ENCODE results near the gene NOX5. TPM values are rescaled to one million over a fixed set of nuclear protein-coding genes. Genes with fewer than 3 reads are reported as not detected.
"Not testable (repeated sequence)": the region's sequence is repeated elsewhere in the genome, so short reads cannot be mapped to it uniquely, and the experiment has no call there.

The NOX5 gene
- total RNA-seq = not detected in 2 replicates

- intact Hi-C loops (cut with micrococcal nuclease) = no loop called here
- Mint-ChIP-seq H3K27me3 (no peaks in the 10 kb centered on the region), H3K4me3 (no peak within 1 kb of the TSS), H3K9me3 (peaks cover 4% of the 10 kb centered on the region), H3K36me3 (ENCODE audit: low read depth) (no peaks in the 10 kb centered on the region), H3K27ac (no peak within 1 kb of the TSS), H3K4me1 (no peaks in the 10 kb centered on the region)
- DNase-seq = no peak
Measured at GRCh38 chr15:69014454-69014853, at the start of gene NOX5. Gene NOX5, plus strand, starts transcription at chr15:69014695. Its CDS starts 41 bp downstream, at chr15:69014736.

GRCh38 chr15:68966996-68967395, 47.5 kb upstream of the NOX5 start:
- peaks cover 13% of the 10 kb centered on the region for H3K27me3 Mint-ChIP-seq
- no peak overlapping the region for H3K27ac Mint-ChIP-seq
- no peaks in the 10 kb centered on the region for H3K36me3 Mint-ChIP-seq (ENCODE audit: low read depth)
- H3K9me3 Mint-ChIP-seq = peaks cover 8% of the 10 kb centered on the region
- no peak for DNase-seq
- H3K4me1 Mint-ChIP-seq = no peaks in the 10 kb centered on the region
- H3K4me3 Mint-ChIP-seq = no peak overlapping the region
- intact Hi-C loops (cut with micrococcal nuclease) = no loop called here

GRCh38 chr15:68967948-68968347, 46.5 kb upstream of the NOX5 start:
- no peak overlapping the region for H3K27ac Mint-ChIP-seq
- H3K9me3 Mint-ChIP-seq = peaks cover 8% of the 10 kb centered on the region
- intact Hi-C loops (cut with micrococcal nuclease) = no loop called here
- H3K4me3 Mint-ChIP-seq = no peak overlapping the region
- DNase-seq = no peak
- peaks cover 14% of the 10 kb centered on the region for H3K27me3 Mint-ChIP-seq
- H3K4me1 Mint-ChIP-seq = no peaks in the 10 kb centered on the region
- H3K36me3 Mint-ChIP-seq (ENCODE audit: low read depth) = no peaks in the 10 kb centered on the region

- Mint-ChIP-seq H3K27me3 (peaks cover 11% of the 10 kb centered on the region), H3K4me3 (no peak overlapping the region), H3K27ac (no peak overlapping the region), H3K9me3 (peaks cover 8% of the 10 kb centered on the region), H3K36me3 (ENCODE audit: low read depth) (no peaks in the 10 kb centered on the region), H3K4me1 (no peaks in the 10 kb centered on the region)
- DNase-seq = no peak
- intact Hi-C loops (cut with micrococcal nuclease) = no loop called here
Measured at GRCh38 chr15:68969298-68969697, 45.2 kb upstream of the NOX5 start.

GRCh38 chr15:68972201-68973065, 42.1 kb upstream of the NOX5 start:
- Mint-ChIP-seq H3K27me3 (peaks cover 11% of the 10 kb centered on the region), H3K36me3 (ENCODE audit: low read depth) (no peaks in the 10 kb centered on the region), H3K4me1 (no peaks in the 10 kb centered on the region), H3K9me3 (peaks cover 8% of the 10 kb centered on the region), H3K4me3 (no peak overlapping the region), H3K27ac (no peak overlapping the region)
- intact Hi-C loops (cut with micrococcal nuclease) = no loop called here
- DNase-seq = no peak

- H3K36me3 Mint-ChIP-seq (ENCODE audit: low read depth); H3K4me1 Mint-ChIP-seq; H3K9me3 Mint-ChIP-seq; H3K27ac Mint-ChIP-seq; H3K4me3 Mint-ChIP-seq; intact Hi-C loops (cut with micrococcal nuclease); DNase-seq: not testable (repeated sequence)
- peaks cover 14% of the 10 kb centered on the region for H3K27me3 Mint-ChIP-seq
Measured at GRCh38 chr15:68975651-68976160, 38.8 kb upstream of the NOX5 start.

GRCh38 chr15:68977426-68977825, 37.1 kb upstream of the NOX5 start:
- H3K27me3 Mint-ChIP-seq; H3K36me3 Mint-ChIP-seq (ENCODE audit: low read depth); H3K4me1 Mint-ChIP-seq; intact Hi-C loops (cut with micrococcal nuclease); H3K4me3 Mint-ChIP-seq; DNase-seq; H3K27ac Mint-ChIP-seq; H3K9me3 Mint-ChIP-seq: not testable (repeated sequence)

GRCh38 chr15:68979006-68979405, 35.5 kb upstream of the NOX5 start:
- no peaks in the 10 kb centered on the region for H3K4me1 Mint-ChIP-seq
- H3K9me3 Mint-ChIP-seq = no peaks in the 10 kb centered on the region
- intact Hi-C loops (cut with micrococcal nuclease) = no loop called here
- peaks cover 7% of the 10 kb centered on the region for H3K27me3 Mint-ChIP-seq
- H3K4me3 Mint-ChIP-seq = no peak overlapping the region
- H3K36me3 Mint-ChIP-seq (ENCODE audit: low read depth) = no peaks in the 10 kb centered on the region
- DNase-seq = peak; percentile 32
- no peak overlapping the region for H3K27ac Mint-ChIP-seq

GRCh38 chr15:68979816-68980215, 34.7 kb upstream of the NOX5 start:
- H3K9me3 Mint-ChIP-seq = no peaks in the 10 kb centered on the region
- peaks cover 7% of the 10 kb centered on the region for H3K27me3 Mint-ChIP-seq
- no peak for DNase-seq
- no peaks in the 10 kb centered on the region for H3K4me1 Mint-ChIP-seq
- H3K27ac Mint-ChIP-seq = no peak overlapping the region
- no peaks in the 10 kb centered on the region for H3K36me3 Mint-ChIP-seq (ENCODE audit: low read depth)
- intact Hi-C loops (cut with micrococcal nuclease) = no loop called here
- H3K4me3 Mint-ChIP-seq = no peak overlapping the region

- Mint-ChIP-seq H3K27me3 (peaks cover 7% of the 10 kb centered on the region), H3K36me3 (ENCODE audit: low read depth) (no peaks in the 10 kb centered on the region), H3K4me1 (no peaks in the 10 kb centered on the region), H3K9me3 (no peaks in the 10 kb centered on the region), H3K27ac (no peak overlapping the region), H3K4me3 (no peak overlapping the region)
- intact Hi-C loops (cut with micrococcal nuclease) = no loop called here
- DNase-seq = no peak
Measured at GRCh38 chr15:68980786-68981185, 33.7 kb upstream of the NOX5 start.

- no peaks in the 10 kb centered on the region for H3K36me3 Mint-ChIP-seq (ENCODE audit: low read depth)
- DNase-seq = no peak
- intact Hi-C loops (cut with micrococcal nuclease) = no loop called here
- H3K4me1 Mint-ChIP-seq = no peaks in the 10 kb centered on the region
- H3K27me3 Mint-ChIP-seq = peaks cover 7% of the 10 kb centered on the region
- H3K27ac Mint-ChIP-seq = no peak overlapping the region
- no peak overlapping the region for H3K4me3 Mint-ChIP-seq
- no peaks in the 10 kb centered on the region for H3K9me3 Mint-ChIP-seq
Measured at GRCh38 chr15:68981941-68982340, 32.6 kb upstream of the NOX5 start.

- Mint-ChIP-seq H3K36me3 (ENCODE audit: low read depth) (no peaks in the 10 kb centered on the region), H3K27ac (no peak overlapping the region), H3K27me3 (peaks cover 7% of the 10 kb centered on the region), H3K4me1 (no peaks in the 10 kb centered on the region), H3K4me3 (no peak overlapping the region), H3K9me3 (no peaks in the 10 kb centered on the region)
- intact Hi-C loops (cut with micrococcal nuclease) = no loop called here
- no peak for DNase-seq
Measured at GRCh38 chr15:68982976-68983563, 31.4 kb upstream of the NOX5 start.

- Mint-ChIP-seq H3K4me1 (no peaks in the 10 kb centered on the region), H3K27me3 (peaks cover 7% of the 10 kb centered on the region), H3K36me3 (ENCODE audit: low read depth) (no peaks in the 10 kb centered on the region), H3K27ac (no peak overlapping the region), H3K4me3 (no peak overlapping the region), H3K9me3 (no peaks in the 10 kb centered on the region)
- DNase-seq = no peak
- intact Hi-C loops (cut with micrococcal nuclease) = no loop called here
Measured at GRCh38 chr15:68983961-68984481, 30.5 kb upstream of the NOX5 start.

GRCh38 chr15:68984586-68984985, 29.9 kb upstream of the NOX5 start:
- no peak for DNase-seq
- H3K36me3 Mint-ChIP-seq (ENCODE audit: low read depth) = no peaks in the 10 kb centered on the region
- no peaks in the 10 kb centered on the region for H3K9me3 Mint-ChIP-seq
- no peaks in the 10 kb centered on the region for H3K4me1 Mint-ChIP-seq
- H3K27ac Mint-ChIP-seq = no peak overlapping the region
- intact Hi-C loops (cut with micrococcal nuclease) = no loop called here
- H3K27me3 Mint-ChIP-seq = peaks cover 7% of the 10 kb centered on the region
- H3K4me3 Mint-ChIP-seq = no peak overlapping the region

Measured in activated CD4-positive, alpha-beta T cell treated with anti-CD3 and anti-CD28 coated beads, Interleukin-2, amount 10 ng/mL, durations not matched to agents 24 days and 14 days (primary cell).